Measurements from ENCODE around the gene TMEM222. TPM values are rescaled to one million over a fixed set of nuclear protein-coding genes. Genes with fewer than 3 reads are reported as not detected.

Gene TMEM222
- total RNA-seq, 1 donor from 2014 or later: 39.1 TPM

- no peak for TF ChIP-seq CTCF (IDR thresholded peaks at IDR 0.05; ENCODE audit: unreplicated experiment)
- Mint-ChIP-seq H3K36me3 (no peaks in the 10 kb centered on the region), H3K27me3 (ENCODE audit: low read depth) (peaks cover 31% of the 10 kb centered on the region), H3K4me1 (peaks cover 24% of the 10 kb centered on the region), H3K9me3 (no peaks in the 10 kb centered on the region), H3K27ac (no peak overlapping the region), H3K4me3 (no peak overlapping the region)
- DNase-seq (ENCODE audit: low spot score in 2 of 2, unreplicated experiment in 2 of 2): no peak
Observed at GRCh38 chr1:27355683-27356082, 33.7 kb downstream of the TMEM222 start.

GRCh38 chr1:27356277-27356618 is 34.3 kb downstream of the TMEM222 start:
- Mint-ChIP-seq H3K27me3 (ENCODE audit: low read depth) (peaks cover 34% of the 10 kb centered on the region), H3K4me1 (peaks cover 20% of the 10 kb centered on the region), H3K4me3 (no peak overlapping the region), H3K36me3 (no peaks in the 10 kb centered on the region), H3K9me3 (no peaks in the 10 kb centered on the region), H3K27ac (no peak overlapping the region)
- TF ChIP-seq CTCF (IDR thresholded peaks at IDR 0.05; ENCODE audit: unreplicated experiment): no peak
- no peak for DNase-seq (ENCODE audit: low spot score in 2 of 2, unreplicated experiment in 2 of 2)

- Mint-ChIP-seq H3K4me1 (peaks cover 15% of the 10 kb centered on the region), H3K4me3 (no peak overlapping the region), H3K27me3 (ENCODE audit: low read depth) (peaks cover 35% of the 10 kb centered on the region), H3K9me3 (no peaks in the 10 kb centered on the region), H3K36me3 (no peaks in the 10 kb centered on the region), H3K27ac (no peak overlapping the region)
- no peak for DNase-seq (ENCODE audit: low spot score in 2 of 2, unreplicated experiment in 2 of 2)
- TF ChIP-seq CTCF (IDR thresholded peaks at IDR 0.05; ENCODE audit: unreplicated experiment): no peak
Observed at GRCh38 chr1:27356619-27357280, 34.8 kb downstream of the TMEM222 start.

GRCh38 chr1:27357281-27358037 is 35.5 kb downstream of the TMEM222 start:
- H3K9me3 Mint-ChIP-seq: no peaks in the 10 kb centered on the region
- no peaks in the 10 kb centered on the region for H3K36me3 Mint-ChIP-seq
- H3K27ac Mint-ChIP-seq: no peak overlapping the region
- TF ChIP-seq CTCF (IDR thresholded peaks at IDR 0.05; ENCODE audit: unreplicated experiment): peak; percentile 100
- H3K27me3 Mint-ChIP-seq (ENCODE audit: low read depth): peaks cover 35% of the 10 kb centered on the region
- peak; percentile 72 to 90 for DNase-seq (ENCODE audit: low spot score in 2 of 2, unreplicated experiment in 2 of 2)
- peak overlapping the region; percentile 6 for H3K4me3 Mint-ChIP-seq
- H3K4me1 Mint-ChIP-seq: peaks cover 14% of the 10 kb centered on the region

GRCh38 chr1:27358038-27358927 is 36.3 kb downstream of the TMEM222 start:
- no peak overlapping the region for H3K4me3 Mint-ChIP-seq
- peaks cover 35% of the 10 kb centered on the region for H3K27me3 Mint-ChIP-seq (ENCODE audit: low read depth)
- no peaks in the 10 kb centered on the region for H3K9me3 Mint-ChIP-seq

More at GRCh38 chr1:27358038-27358927, 36.3 kb downstream of the TMEM222 start:
- Mint-ChIP-seq H3K36me3 (peaks cover 1% of the 10 kb centered on the region), H3K4me1 (peaks cover 14% of the 10 kb centered on the region), H3K27ac (no peak overlapping the region)
- no peak for TF ChIP-seq CTCF (IDR thresholded peaks at IDR 0.05; ENCODE audit: unreplicated experiment)
- DNase-seq (ENCODE audit: low spot score in 2 of 2, unreplicated experiment in 2 of 2): no peak
